Epithelial cell of alveolus of lung (primary cell): ENCODE measurements around the gene PABPC1L. TPM values are rescaled to one million over a fixed set of nuclear protein-coding genes. Genes with fewer than 3 reads are reported as not detected.

ENCODE experiments used
- total RNA-seq: library from RNA; depleted of rRNA; stranded (reverse); fragments of >200 nt; gene quantifications from 2 replicates; pipeline ENCODE4 v1.2.1, GENCODE V29; 2015

Gene PABPC1L
- 3.7 and 4.9 TPM in 2 replicates for total RNA-seq

DNA sequence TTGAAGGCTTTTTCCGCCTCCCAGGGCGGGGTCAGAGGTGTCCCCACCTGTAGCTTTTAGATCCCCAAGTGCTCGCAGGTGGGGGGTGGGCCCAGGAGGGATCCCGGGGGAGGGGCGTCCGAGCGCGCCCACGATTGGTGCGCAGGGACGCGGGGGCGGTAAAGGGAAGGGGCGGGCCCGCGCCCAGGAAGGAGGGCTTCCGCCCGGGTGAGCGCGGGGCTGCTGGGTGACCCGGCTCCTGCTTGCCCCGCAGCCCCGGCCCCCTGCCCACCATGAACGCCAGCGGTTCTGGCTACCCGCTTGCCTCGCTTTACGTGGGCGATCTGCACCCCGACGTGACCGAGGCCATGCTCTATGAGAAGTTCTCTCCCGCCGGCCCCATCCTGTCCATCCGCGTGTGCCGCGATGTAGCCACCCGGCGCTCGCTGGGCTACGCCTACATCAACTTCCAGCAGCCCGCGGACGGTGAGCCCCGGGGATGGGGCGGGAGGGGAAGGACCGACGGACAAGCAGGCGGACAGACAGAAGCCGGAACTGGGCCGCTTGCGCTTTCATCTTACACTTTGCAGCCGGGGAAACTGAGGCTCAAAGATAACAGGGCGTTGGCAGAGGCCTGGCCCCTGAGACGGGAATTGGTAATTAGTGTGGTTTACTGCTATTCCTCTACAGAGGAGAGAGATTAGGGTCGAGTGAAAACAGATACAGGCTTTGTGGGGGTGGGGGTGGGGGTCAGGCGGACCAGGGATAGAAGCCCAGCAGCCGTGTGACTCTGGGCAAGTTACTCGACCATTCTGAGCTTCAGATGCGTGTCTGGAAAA lies at the start of gene PABPC1L:
TSS of gene PABPC1L (plus strand) at position 189 of the 818 bp plus-strand sequence. CDS start at position 273, 84 bp downstream.

DNA sequence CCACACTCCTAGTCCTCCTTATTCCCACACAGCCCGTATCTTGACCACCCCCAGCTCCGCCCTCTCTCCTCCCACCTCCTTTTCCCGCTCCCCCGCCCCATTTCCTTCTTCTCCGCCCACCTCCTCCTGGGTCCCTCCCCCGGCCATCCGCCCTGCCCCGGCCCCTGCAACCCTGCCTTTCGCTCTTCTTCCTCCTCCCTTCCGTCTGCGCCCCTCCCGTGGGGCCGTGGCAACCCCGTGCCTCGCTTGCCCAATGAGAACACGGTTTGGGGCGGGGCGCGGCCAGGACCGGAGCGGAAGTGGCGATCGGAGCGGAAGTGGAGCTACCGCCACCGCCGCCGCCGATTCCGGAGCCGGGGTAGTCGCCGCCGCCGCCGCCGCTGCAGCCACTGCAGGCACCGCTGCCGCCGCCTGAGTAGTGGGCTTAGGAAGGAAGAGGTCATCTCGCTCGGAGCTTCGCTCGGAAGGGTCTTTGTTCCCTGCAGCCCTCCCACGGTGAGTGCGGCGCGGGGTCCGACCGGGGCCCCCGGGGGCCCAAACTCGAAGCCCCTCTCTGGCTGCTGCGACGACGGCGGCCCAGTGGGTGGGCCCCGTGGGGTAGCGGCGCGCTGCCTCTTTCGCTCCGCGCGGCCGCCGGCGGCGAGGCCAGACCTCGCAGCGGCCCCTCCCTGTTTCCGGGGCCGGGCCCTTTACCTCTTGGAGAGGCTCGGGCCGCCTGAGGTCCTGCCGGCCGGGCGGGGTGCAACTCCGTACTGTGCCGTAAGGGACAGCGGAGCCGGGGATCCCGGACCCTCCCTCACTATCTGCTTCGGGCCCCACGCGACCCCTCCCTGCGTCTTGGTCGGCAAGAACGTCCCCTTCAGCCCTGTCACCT lies 24.2 kb upstream of the PABPC1L start, which contains the start of gene YWHAB:
TSS of gene YWHAB (plus strand) at position 314 of the 874 bp plus-strand sequence. CDS start 15,829 bp downstream, outside the sequence.

DNA sequence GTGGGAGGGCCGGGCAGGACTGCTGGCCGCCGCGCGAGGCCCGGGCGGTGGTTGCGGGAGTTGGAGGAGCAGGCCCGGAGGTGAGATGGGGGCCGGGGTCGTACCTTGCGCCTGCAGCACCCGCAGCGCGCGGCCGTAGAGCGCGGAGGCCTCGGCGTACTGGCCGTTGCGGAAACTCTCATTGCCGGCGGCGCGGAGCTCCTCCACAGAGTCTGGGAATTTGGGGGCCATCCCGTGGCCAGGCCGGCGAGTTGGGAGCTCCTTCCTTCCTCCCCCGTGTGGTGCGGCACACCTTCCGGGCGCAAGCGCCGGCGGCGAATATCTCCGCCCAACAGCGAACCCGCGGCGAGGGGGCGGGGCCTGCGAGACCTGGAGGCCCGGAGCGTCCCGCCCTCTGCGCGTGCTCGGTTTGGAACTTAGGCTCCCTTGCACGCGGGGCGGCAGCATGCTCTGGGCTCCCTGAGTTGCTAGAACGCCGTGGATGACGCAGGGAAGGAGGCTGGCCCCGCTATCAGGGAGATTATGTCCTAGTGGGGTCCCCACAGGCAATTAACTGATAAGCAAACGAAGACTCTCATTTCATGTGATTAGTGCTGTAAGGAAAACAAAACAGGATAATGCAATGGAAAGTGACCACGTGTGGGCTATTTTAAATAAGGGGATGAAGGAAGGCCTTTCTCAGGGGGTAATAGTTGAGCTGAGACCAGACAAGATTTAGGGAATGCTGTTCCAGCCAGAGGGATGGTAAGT lies 50.4 kb downstream of the PABPC1L start, which contains the start of gene TOMM34:
TSS of gene TOMM34 (minus strand) at position 295 of the 750 bp plus-strand sequence. CDS start at position 231, 64 bp downstream.

DNA sequence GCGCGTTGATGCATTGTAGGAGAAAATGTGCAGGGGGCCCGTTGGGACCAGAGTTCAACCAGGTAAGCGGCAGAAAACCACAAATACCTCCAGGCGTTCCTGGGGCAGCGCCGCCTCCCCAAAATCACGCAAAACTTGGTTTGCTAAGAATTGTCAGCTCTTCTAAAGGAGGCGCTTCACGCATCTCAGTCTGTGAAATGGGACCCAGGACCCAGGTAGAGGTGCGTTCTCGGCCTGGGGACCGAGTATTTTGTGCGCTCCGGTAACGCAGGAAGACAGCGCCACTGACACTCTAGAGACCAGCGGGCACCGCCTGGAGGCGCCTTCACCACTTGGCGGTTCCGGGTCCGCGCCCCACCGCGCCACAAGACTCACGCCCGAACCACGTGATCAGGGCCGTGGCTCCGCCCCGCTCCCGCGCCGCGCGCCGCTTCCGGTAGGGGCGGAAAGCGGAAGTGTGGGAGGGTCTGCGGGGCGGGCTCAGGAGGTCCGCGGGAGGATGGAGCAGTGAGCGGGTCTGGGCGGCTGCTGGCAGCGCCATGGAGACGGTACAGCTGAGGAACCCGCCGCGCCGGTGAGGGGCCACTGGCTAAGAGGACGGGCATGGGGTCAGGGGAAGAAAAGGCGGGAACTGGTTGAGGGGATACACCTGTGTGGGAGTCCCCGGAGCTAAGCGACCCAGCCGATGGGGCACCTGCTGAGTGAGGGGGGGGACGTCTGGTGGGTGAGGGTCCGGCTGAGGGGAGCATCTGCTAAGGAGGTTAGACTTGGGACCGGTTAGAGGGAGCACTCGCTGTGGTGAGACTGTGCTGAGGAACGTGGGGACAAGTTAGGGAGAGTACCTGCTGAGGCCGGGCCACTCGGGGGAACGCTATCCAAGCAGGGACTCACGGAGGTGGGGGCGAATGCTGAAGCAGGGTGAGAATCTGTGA lies 56.4 kb downstream of the PABPC1L start, which contains the start of gene STK4:
TSS of gene STK4 (plus strand) at position 483 of the 932 bp plus-strand sequence. CDS start at position 540, 57 bp downstream.

Other genes with a start within 250 kb of the PABPC1L start
- 5.0 TPM in 1 of 2 replicates, not detected in the other for gene CCN5, start 194.7 kb upstream of the PABPC1L start, total RNA-seq
- gene KCNK15, start 164.2 kb upstream of the PABPC1L start, total RNA-seq = not detected in 2 replicates
- not detected in 2 replicates for gene RIMS4, start 99.5 kb upstream of the PABPC1L start, total RNA-seq
- gene YWHAB, start 24.4 kb upstream of the PABPC1L start, total RNA-seq = 76.7 and 149 TPM in 2 replicates
- gene TOMM34, start 50.3 kb downstream of the PABPC1L start, total RNA-seq = 26.7 and 54.7 TPM in 2 replicates
- gene STK4, start 56.5 kb downstream of the PABPC1L start, total RNA-seq = 13.7 and 16.4 TPM in 2 replicates
- 0.26 TPM in 1 of 2 replicates, not detected in the other for gene KCNS1, start 191.1 kb downstream of the PABPC1L start, total RNA-seq
- gene WFDC5, start 205.1 kb downstream of the PABPC1L start, total RNA-seq = not detected in 2 replicates
- gene WFDC12, start 214.4 kb downstream of the PABPC1L start, total RNA-seq = not detected in 2 replicates